ENCODE measurements around the gene GNPTAB. TPM values are rescaled to one million over a fixed set of nuclear protein-coding genes. Genes with fewer than 3 reads are reported as not detected.

The GNPTAB gene
- total and polyA plus RNA-seq, 2 of the 4 experiments (the other 2 are of a cell fraction): 16.0 to 24.2 TPM

DNA sequence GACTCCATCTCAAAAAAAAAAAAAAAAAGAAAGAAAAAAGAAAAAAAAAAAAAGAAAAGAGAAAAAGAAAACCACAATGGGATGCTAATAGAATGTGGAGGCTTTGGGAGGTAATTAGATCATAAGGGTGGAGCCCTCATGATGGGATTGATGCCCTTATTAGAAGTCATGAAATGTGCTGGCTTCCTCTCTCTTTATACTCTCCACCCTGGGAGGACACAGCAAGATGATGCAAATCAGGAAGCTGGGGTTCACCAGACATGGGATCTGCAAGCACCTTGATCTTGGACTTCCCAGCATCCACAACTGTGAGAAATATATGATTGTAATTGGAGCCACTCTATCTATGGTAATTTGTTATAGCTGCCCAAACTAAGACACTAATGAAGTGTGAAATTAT, 33.2 kb upstream of the GNPTAB start:
- Histone ChIP-seq H3K4ac (ENCODE audit: low read depth, low read length) (no peak overlapping the region), H3K9me3 (ENCODE audit: control insufficient read depth, insufficient read depth, low read length) (peaks cover 2% of the 10 kb centered on the region; the same call in 1 of the 2 replicates), H4K20me1 (ENCODE audit: insufficient read depth, low read length) (no peaks in the 10 kb centered on the region), H3K23ac (ENCODE audit: low read depth, low read length) (no peak overlapping the region), H4K5ac (ENCODE audit: low read depth, low read length) (no peak overlapping the region), H3K27ac (ENCODE audit: insufficient read depth, low read length) (no peak overlapping the region), H2AK9ac (replicated peaks; ENCODE audit: low read depth, low read length, poor library complexity) (no peak overlapping the region), H3K27me3 (ENCODE audit: control insufficient read depth, insufficient read depth, low read length) (no peaks in the 10 kb centered on the region), H3K79me1 (ENCODE audit: low read depth in 1 of 2, low read length in 2 of 2) (no peaks in the 10 kb centered on the region), H3K36me3 (ENCODE audit: control insufficient read depth, insufficient read depth, low read length) (no peaks in the 10 kb centered on the region), H3K18ac (ENCODE audit: low read depth, low read length) (no peak overlapping the region), H2BK5ac (ENCODE audit: low read depth, low read length, poor library complexity, severe bottlenecking) (no peak overlapping the region), H3K4me2 (ENCODE audit: low read depth, low read length) (no peak overlapping the region), H2BK120ac (ENCODE audit: low read depth, low read length) (no peak overlapping the region), H3K4me1 (ENCODE audit: control insufficient read depth, insufficient read depth, low read length) (no peaks in the 10 kb centered on the region), H3K56ac (ENCODE audit: extremely low read depth, insufficient read depth, low read length) (no peak overlapping the region), H4K8ac (ENCODE audit: low read depth in 2 of 2, low read length in 2 of 2) (no peak overlapping the region), H2BK20ac (ENCODE audit: low read depth, low read length) (no peak overlapping the region), H3K9me1 (ENCODE audit: insufficient read depth, low read length) (no peaks in the 10 kb centered on the region), H3K9ac (ENCODE audit: low read depth, low read length) (no peak overlapping the region), H4K91ac (ENCODE audit: insufficient read depth, low read depth, low read length) (no peak overlapping the region), H2AFZ (replicated peaks; ENCODE audit: low read length, poor library complexity) (no peak overlapping the region), H3K14ac (replicated peaks; ENCODE audit: low read depth, low read length) (no peak overlapping the region), H3K4me3 (ENCODE audit: insufficient read depth, low read depth, low read length) (no peak overlapping the region), H2AK5ac (ENCODE audit: low read depth, low read length) (no peak overlapping the region), H2BK15ac (ENCODE audit: low read depth, low read length) (no peak overlapping the region)
- BruUV-seq (replicated peaks): no TSS peak
- TF ChIP-seq, protein P1, sequence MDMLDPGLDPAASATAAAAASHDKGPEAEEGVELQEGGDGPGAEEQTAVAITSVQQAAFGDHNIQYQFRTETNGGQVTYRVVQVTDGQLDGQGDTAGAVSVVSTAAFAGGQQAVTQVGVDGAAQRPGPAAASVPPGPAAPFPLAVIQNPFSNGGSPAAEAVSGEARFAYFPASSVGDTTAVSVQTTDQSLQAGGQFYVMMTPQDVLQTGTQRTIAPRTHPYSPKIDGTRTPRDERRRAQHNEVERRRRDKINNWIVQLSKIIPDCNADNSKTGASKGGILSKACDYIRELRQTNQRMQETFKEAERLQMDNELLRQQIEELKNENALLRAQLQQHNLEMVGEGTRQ (IDR thresholded peaks at IDR 0.05; ENCODE audit: low read depth, low read length): no peak
- TF ChIP-seq CEBPB (IDR thresholded peaks at IDR 0.05; ENCODE audit: low read depth, low read length): no peak
- TF ChIP-seq MXI1 (IDR thresholded peaks at IDR 0.05; ENCODE audit: borderline replicate concordance, low read depth, low read length): no peak
- no peak for TF ChIP-seq CHD1 (IDR thresholded peaks at IDR 0.05; ENCODE audit: low read depth, low read length)
- TF ChIP-seq MAFK (IDR thresholded peaks at IDR 0.05; ENCODE audit: low read depth, low read length): no peak
- TF ChIP-seq, protein P2, sequence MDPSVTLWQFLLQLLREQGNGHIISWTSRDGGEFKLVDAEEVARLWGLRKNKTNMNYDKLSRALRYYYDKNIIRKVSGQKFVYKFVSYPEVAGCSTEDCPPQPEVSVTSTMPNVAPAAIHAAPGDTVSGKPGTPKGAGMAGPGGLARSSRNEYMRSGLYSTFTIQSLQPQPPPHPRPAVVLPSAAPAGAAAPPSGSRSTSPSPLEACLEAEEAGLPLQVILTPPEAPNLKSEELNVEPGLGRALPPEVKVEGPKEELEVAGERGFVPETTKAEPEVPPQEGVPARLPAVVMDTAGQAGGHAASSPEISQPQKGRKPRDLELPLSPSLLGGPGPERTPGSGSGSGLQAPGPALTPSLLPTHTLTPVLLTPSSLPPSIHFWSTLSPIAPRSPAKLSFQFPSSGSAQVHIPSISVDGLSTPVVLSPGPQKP (IDR thresholded peaks at IDR 0.05; ENCODE audit: borderline replicate concordance, low read depth, low read length): no peak
- TF ChIP-seq, protein P3, sequence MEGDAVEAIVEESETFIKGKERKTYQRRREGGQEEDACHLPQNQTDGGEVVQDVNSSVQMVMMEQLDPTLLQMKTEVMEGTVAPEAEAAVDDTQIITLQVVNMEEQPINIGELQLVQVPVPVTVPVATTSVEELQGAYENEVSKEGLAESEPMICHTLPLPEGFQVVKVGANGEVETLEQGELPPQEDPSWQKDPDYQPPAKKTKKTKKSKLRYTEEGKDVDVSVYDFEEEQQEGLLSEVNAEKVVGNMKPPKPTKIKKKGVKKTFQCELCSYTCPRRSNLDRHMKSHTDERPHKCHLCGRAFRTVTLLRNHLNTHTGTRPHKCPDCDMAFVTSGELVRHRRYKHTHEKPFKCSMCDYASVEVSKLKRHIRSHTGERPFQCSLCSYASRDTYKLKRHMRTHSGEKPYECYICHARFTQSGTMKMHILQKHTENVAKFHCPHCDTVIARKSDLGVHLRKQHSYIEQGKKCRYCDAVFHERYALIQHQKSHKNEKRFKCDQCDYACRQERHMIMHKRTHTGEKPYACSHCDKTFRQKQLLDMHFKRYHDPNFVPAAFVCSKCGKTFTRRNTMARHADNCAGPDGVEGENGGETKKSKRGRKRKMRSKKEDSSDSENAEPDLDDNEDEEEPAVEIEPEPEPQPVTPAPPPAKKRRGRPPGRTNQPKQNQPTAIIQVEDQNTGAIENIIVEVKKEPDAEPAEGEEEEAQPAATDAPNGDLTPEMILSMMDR (conservative IDR thresholded peaks at IDR 0.05; ENCODE audit: low read depth, low read length): no peak
- no peak for TF ChIP-seq NFE2L2 (IDR thresholded peaks at IDR 0.05; ENCODE audit: low read depth, low read length)
- no peak for TF ChIP-seq MAZ (IDR thresholded peaks at IDR 0.05; ENCODE audit: borderline replicate concordance, low read depth, low read length)
- in situ Hi-C loops (cut with MboI; ENCODE audit: low sequenced_read_pairs) (no loop called here), dilution Hi-C loops (cut with HindIII; ENCODE audit: low sequenced_read_pairs, unreplicated experiment) (no loop called here), intact Hi-C loops (cut with micrococcal nuclease) (loop anchor here (2.0 kb wide), 1 partner anchor 13 kb away; the partner anchor contains the start of gene DRAM1)
- DNase-seq (no peak), ATAC-seq (ENCODE audit: low read depth) (no peak)
- POLR2A ChIA-PET (ENCODE audit: unreplicated experiment): no interaction called here
- CTCF ChIA-PET: interaction anchor here (1.1 kb wide), 1 partner anchor 24 kb away, joined by 3 read pairs; no protein-coding TSS in a partner anchor
